T-cell (primary cell): Measurements from ENCODE around the gene ZNF619. TPM values are rescaled to one million over a fixed set of nuclear protein-coding genes. Genes with fewer than 3 reads are reported as not detected.

Experiments
- total RNA-seq, 35 experiments: library from RNA in 6 of 35; stranded (reverse) in 6 of 35; fragments of 120-200 nt in 1 of 35; gene quantifications; one replicate each; pipeline versions ENCODE4 v1.2.1 to v1.2.4 and lab custom pipeline; 2013 to 2026

Gene ZNF619
- total RNA-seq, 5 donors from 2014 or later (not counting 1 experiment from before 2014, with no cell fraction given): 7.3 to 12.2 (median 11.2) TPM

Other genes with a start within 250 kb of the ZNF619 start
- 10 to 100 TPM; 39.7 to 70.0 (median 53.3) TPM for gene EIF1B, start 167.4 kb upstream of the ZNF619 start, total RNA-seq
- not detected for gene ENTPD3, start 89.9 kb upstream of the ZNF619 start, total RNA-seq
- gene RPL14, start 19.8 kb upstream of the ZNF619 start, total RNA-seq: 1,000 to 10,000 TPM; 2,898 to 3,980 (median 3,701) TPM
- gene ZNF620, start 28.9 kb downstream of the ZNF619 start, total RNA-seq: 1 to 10 TPM; 2.0 to 3.1 (median 3.1) TPM
- gene ZNF621, start 47.8 kb downstream of the ZNF619 start, total RNA-seq: 10 to 100 TPM; 16.6 to 25.2 (median 22.2) TPM